Cerebellar nuclear complex (tissue), 1 donor: ENCODE measurements around the gene FAM110A.
"Not testable (repeated sequence)": the region's sequence is repeated elsewhere in the genome, so short reads cannot be mapped to it uniquely, and the experiment has no call there.

Source experiments
- DNase-seq, 2 experiments: peaks; one replicate each; lab custom pipeline; 2025; lab: John Stamatoyannopoulos, UW

The FAM110A gene

GRCh38 chr20:873875-874607, 40.5 kb downstream of the FAM110A start:
- no peak for DNase-seq

DNA sequence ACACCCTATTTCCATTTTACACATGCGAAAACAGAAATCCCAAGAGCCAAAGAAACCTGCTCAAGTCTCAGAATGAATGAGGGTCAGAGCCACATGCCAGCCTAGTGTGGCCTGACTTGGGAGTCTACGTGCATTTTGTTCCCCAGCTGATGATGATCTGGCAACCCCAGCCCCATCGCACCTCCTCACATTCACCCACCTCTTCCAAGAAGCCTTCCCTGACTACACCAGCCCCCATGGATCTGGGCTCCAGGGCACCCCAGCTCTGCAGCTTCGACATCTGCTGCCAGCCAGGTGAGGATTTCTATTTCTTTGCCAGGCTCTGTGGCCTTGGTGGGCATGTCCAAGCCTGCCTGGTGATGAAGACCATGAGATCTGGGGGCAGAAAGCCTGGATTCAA, 41.6 kb downstream of the FAM110A start:
- DNase-seq, result no peak

DNA sequence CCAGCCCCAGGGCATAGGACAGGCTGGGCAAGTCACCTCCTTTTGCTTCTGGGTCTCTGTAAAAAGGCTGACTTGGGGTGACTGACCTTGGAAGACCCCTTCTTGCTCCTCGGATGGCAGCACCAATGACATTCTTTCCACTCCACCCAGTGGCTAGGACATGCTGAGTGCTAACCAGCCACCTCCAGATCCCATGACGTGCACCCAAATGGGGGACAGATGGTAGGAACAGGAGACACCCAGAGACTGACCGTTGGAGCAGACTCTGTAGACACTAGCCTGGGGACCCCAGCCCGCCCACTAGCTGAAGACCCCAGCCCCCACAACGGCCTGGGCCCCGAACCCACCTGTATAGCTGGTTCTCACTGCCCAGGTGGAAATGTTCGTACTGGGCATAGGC, 44.3 kb downstream of the FAM110A start:
- DNase-seq, result no peak

DNA sequence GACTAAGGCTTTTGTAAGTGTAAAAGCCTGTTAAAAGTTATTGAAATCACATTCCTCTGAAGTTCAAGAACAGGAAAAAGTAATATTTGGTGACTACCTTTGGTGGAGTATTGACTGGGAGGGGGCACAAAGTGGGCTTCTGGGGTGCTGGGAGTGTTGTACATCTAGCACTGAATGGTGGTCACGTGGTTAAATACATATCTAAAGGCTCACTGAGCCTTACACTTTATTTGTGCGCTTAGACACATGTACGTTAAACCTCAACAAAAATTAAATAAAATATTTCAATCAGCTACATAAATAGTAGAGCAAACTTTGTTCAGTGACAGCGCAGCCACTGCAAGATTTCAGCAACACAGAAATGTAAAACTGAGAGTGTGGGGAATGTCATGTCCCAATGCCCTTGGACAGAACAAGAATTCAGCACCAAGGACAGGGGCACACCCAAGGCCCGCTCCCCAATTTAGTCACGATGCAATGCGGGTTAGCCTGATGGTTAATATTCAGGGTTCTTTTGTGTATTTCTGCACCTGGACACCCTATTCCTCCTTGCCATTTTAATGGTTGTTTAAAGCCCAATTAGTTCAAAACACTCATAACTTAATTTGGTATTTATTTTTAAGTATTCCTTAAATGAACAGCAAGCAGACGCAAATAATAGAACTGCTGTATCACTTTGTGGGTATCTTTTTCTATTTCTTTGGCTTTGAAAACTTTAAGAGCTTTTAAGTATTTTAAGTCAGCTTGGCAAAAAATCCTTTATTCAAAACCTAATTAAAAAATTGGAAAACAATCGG, 45.2 kb downstream of the FAM110A start:
- no peak for DNase-seq

- DNase-seq, result no peak
These were observed 46.1 kb downstream of the FAM110A start for GRCh38 chr20:879626-880025.

DNA sequence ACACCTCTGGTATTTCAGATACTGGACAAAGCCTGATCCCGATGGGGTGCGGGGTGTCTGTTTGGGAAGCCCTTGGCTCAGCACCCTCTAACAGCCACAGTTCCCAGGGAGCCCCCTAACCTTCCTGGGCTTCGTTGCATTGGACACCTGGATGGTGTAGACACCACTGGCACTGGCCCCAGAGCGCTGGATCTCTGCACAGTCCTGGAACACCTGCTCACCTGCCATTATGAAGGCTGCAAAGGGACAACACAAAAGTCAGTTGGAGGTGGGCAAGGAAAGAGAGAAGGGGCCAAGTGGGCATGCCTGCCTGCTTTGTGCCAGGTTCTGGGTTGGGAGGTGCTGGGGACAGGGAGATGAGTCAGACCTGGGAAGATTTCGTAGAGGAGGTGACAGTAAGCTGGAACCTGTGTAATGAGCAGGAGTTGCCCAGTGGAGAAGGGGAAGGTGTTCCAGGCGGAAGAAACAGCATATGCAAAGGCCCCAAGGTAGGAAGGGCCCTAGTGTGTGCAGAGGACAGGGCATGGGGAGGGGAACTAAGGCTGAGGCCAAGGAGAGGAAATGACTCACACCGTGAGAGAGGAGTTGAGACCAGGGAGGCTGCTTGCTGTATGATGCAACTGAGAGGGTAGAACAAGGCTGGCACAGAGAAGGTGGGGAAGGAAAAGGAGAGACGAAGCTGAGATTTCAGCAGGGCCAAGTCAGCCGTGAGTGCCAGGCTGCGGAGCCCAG, 47.7 kb downstream of the FAM110A start:
- DNase-seq, result no peak

DNA sequence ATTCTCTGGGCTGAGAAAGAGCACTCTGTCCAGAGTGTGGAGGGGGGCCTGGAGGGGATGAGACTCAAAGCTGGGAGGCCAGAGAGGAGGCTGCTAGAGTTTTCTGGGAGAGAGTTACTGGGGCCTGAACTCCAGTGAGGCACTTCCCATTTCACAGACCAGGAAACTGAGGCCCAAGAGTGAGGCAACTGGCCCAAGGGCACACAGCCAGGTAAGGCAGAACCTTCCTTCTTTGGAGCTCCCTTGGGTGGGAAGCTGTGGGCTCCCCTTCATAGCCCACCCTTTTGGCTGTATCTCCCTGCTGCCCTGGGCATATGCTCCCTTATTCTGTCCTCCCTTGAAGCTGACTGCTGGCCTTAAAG, 48.2 kb downstream of the FAM110A start:
- DNase-seq, result no peak

- no peak for DNase-seq
These were observed 51.8 kb downstream of the FAM110A start for GRCh38 chr20:884983-885952.

DNA sequence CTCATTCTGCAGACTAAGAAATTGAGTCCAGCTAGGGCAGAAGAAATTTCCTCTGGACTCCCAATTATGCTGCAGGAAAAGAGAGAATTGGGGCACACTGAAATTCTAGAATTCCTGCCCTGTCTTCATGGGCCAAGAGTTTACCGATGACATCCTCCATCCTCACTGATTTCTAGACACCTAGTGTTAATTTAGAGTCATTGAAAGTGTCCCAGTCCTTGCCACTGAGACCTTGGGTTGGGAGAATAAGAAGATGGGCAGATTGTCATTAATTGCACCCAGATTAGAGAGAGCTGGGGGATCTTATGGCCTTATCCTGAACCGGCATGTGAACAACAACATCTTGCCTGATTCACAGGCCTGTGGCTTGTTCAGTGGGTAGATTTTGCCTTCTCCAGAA, 53.6 kb downstream of the FAM110A start:
- no peak for DNase-seq

DNA sequence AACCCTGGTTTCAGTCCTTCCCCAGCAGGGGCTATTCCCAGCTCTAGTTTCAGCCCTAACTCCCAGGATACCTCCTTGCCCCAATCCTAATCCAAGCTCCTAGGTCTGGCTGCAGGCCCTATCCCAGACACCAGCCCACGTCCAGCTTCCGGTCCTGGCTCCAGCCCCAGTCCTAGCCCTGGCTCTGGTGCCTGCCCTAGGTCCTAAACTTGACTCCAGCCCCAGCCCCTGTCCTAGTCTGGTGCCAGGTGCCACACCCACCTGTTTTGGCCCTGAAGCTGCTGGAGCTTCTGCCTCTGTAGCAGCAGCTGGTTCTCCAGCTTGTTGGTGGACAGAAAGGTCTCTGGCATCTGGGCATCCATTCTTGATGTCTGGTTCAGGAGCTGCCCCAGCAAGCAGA, 54.5 kb downstream of the FAM110A start:
- no peak for DNase-seq

DNA sequence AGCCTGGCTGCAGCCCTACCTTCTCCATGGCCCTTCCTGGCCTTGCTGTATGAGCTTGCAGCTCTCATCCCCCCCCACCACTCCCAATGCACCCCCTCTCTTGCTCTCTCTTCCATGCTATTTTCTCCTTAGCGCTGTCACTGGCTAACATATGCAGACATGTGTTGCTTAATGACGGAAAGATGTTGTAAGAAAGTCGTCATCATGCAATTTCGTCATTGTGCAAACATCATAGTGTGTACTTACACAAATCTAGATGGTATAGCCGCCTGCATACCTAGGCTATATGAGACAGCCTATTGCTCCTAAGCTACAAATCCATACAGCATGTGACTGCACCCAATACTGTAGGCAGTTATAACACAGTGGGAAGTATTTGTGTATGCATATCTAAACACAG, 55.6 kb downstream of the FAM110A start:
- DNase-seq, result no peak

GRCh38 chr20:889932-890463, 56.5 kb downstream of the FAM110A start:
- DNase-seq, result no peak

DNA sequence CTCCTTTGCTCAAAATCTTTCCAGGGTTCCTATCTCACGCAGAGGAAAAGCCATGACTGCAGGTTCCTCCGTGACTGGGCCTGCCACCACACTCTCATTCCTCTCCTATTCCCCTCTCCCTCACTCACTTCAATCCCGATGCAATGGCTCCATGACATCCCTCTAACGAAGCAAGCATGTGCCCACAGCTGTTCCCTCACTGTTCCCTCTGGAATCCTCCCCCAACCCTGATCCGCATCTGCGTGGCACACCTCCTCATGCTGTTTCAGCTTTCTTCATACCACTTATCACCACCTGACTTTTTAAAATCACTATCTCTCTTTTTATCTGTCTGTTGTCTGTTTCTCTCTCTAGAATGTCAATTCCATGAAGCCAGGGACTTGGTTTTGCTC, 57.1 kb downstream of the FAM110A start:
- DNase-seq, result no peak

DNA sequence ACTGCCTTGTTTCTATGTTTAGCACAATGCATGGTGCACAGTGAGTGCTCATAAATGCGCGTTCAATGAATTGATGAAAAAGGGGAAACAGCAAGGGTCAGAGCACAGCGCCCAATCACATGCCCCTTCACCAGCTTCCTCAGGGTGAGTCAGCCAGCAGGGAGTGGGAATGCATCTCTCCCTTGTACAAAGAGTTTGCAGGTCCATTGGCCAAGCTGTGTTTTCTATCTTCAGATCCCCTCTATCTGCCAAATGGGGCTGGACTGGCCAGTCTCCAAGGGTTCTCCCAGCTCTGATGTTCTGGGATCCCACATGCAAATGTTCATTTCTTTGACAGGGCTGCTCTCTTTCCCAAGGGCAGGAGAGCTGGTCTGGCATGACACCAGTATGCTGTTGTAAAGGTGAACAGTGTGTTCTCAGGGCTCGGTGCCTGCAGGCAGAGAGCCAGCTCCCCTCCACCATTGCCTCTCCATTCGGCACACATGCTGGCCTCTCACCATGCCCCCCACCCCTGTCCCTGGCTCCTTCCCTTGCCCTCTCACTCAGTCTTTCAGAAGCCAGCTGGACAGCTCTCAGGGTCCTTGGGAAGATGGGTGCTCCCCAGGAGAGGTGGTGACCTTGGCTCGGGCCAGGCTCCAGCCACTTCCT, 57.7 kb downstream of the FAM110A start:
- DNase-seq, result no peak

DNA sequence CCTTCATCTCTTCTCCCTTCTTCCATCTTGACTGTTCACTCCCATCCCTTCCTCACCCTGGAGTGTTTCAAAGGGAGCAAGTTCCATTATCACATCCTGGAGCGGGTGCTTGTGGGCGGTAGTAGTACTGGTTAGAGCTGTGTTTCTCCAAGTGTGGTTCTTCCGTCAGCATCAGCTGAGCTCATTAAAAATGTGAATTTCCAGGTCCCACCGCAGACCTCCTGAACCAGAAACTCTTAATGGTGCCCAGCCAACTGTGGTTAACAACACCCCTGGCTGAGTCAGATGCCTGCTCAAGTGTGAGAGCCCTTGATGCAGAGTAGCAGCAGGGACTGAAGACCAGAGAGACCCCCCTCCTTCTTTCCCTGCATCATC, 58.2 kb downstream of the FAM110A start:
- no peak for DNase-seq

DNA sequence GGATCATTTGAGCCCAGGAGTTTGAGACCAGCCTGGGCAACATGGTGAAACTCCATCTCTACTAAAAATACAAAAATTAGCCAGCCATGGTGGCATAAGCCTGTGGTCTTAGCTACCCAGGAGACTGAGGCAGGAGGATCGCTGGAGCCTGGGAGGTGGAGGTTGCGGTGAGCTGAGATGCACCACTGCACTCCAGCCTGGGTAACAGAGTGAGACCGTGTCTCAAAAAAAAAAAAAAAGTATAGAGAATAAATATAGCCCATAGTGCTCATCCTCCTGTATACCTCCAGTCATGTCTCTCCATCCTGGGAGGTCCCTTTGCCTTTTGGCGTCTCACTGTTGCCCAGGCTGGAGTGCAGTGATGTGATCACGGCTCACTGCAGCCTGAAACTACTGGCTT, 58.9 kb downstream of the FAM110A start:
- not testable (repeated sequence) for DNase-seq
